Measurements from ENCODE around the gene FNDC3B.

The FNDC3B gene

DNA sequence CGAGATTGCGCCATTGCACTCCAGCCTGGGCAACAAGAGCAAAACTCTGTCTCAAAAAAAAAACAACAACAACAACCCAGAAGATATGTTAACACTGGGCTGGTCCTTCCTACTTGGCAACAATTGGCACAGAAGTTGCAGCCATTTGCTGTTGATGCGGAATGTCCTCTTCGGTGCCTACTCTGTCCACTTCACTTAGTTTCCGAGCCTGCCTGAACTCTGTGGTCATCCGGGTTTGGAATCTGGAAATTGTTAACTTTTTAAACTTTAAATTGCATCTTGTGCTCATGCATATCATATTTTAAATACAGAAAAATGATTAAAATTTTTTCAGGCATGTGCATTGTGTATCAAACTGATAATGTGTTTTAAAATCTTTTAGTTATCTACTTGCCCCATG, 81.5 kb downstream of the FNDC3B start:
- H3K4me3 ChIP-seq (ENCODE audit: low read length), result no peak overlapping the region
- H3K9me3 ChIP-seq (replicated peaks; ENCODE audit: insufficient read depth, low read length), result no peaks in the 10 kb centered on the region
- H4K20me1 ChIP-seq (ENCODE audit: insufficient read depth, low read length), result no peaks in the 10 kb centered on the region
- H3K4me2 ChIP-seq (ENCODE audit: low read depth, low read length), result no peak overlapping the region
- H3F3A ChIP-seq (ENCODE audit: insufficient read depth, low read length), result no peaks in the 10 kb centered on the region
- TF ChIP-seq EZH2phosphoT487 (IDR thresholded peaks at IDR 0.05; ENCODE audit: low read length), result no peak
- no peak for TF ChIP-seq EZH2 (optimal IDR thresholded peaks at IDR 0.05; ENCODE audit: low read depth, low read length)
- no peak for TF ChIP-seq CTCF (IDR thresholded peaks at IDR 0.05; ENCODE audit: low read length)
- no peak for DNase-seq
- peaks cover 11% of the 10 kb centered on the region; the same call in 1 of the 2 replicates for H3K36me3 ChIP-seq (replicated peaks; ENCODE audit: insufficient read depth, low read length)
- H3K27me3 ChIP-seq (replicated peaks; ENCODE audit: insufficient read depth, low read length), result no peaks in the 10 kb centered on the region
- H2AFZ ChIP-seq (ENCODE audit: low read length), result no peak overlapping the region
- peaks cover 99% of the 10 kb centered on the region for H3K79me2 ChIP-seq (ENCODE audit: low read length)
- H3K27ac ChIP-seq (ENCODE audit: low read length), result no peak overlapping the region
- no peak overlapping the region for H3K9ac ChIP-seq (ENCODE audit: low read length)
- no peaks in the 10 kb centered on the region for H3K4me1 ChIP-seq (ENCODE audit: low read length)
- no peaks in the 10 kb centered on the region for H3K9me2 ChIP-seq (replicated peaks; ENCODE audit: insufficient read depth, low read length)

- Histone ChIP-seq H3K4me1 (ENCODE audit: low read length) (no peaks in the 10 kb centered on the region), H3F3A (ENCODE audit: insufficient read depth, low read length) (no peaks in the 10 kb centered on the region), H3K4me3 (ENCODE audit: low read length) (no peak overlapping the region), H3K36me3 (replicated peaks; ENCODE audit: insufficient read depth, low read length) (peaks cover 7% of the 10 kb centered on the region; the same call in 1 of the 2 replicates), H3K4me2 (ENCODE audit: low read depth, low read length) (no peak overlapping the region), H3K9me2 (replicated peaks; ENCODE audit: insufficient read depth, low read length) (no peaks in the 10 kb centered on the region), H3K9ac (ENCODE audit: low read length) (no peak overlapping the region), H3K9me3 (replicated peaks; ENCODE audit: insufficient read depth, low read length) (no peaks in the 10 kb centered on the region), H4K20me1 (ENCODE audit: insufficient read depth, low read length) (no peaks in the 10 kb centered on the region), H3K79me2 (ENCODE audit: low read length) (peaks cover 99% of the 10 kb centered on the region), H2AFZ (ENCODE audit: low read length) (no peak overlapping the region), H3K27me3 (replicated peaks; ENCODE audit: insufficient read depth, low read length) (no peaks in the 10 kb centered on the region), H3K27ac (ENCODE audit: low read length) (no peak overlapping the region)
- no peak for DNase-seq
- TF ChIP-seq EZH2 (optimal IDR thresholded peaks at IDR 0.05; ENCODE audit: low read depth, low read length), result no peak
- TF ChIP-seq CTCF (IDR thresholded peaks at IDR 0.05; ENCODE audit: low read length), result no peak
- TF ChIP-seq EZH2phosphoT487 (IDR thresholded peaks at IDR 0.05; ENCODE audit: low read length), result no peak
Observed at GRCh38 chr3:172121981-172122380, 82.6 kb downstream of the FNDC3B start.

- Histone ChIP-seq H3F3A (ENCODE audit: insufficient read depth, low read length) (no peaks in the 10 kb centered on the region), H3K79me2 (ENCODE audit: low read length) (peaks cover 100% of the 10 kb centered on the region)
- no peak for TF ChIP-seq EZH2phosphoT487 (IDR thresholded peaks at IDR 0.05; ENCODE audit: low read length)
- TF ChIP-seq CTCF (IDR thresholded peaks at IDR 0.05; ENCODE audit: low read length), result no peak
- TF ChIP-seq EZH2 (optimal IDR thresholded peaks at IDR 0.05; ENCODE audit: low read depth, low read length), result no peak
Observed at GRCh38 chr3:172124271-172124670, 84.9 kb downstream of the FNDC3B start.

More at GRCh38 chr3:172124271-172124670, 84.9 kb downstream of the FNDC3B start:
- Histone ChIP-seq H3K9ac (ENCODE audit: low read length) (no peak overlapping the region), H2AFZ (ENCODE audit: low read length) (no peak overlapping the region), H3K4me1 (ENCODE audit: low read length) (no peaks in the 10 kb centered on the region), H3K9me2 (replicated peaks; ENCODE audit: insufficient read depth, low read length) (no peaks in the 10 kb centered on the region), H3K9me3 (replicated peaks; ENCODE audit: insufficient read depth, low read length) (no peaks in the 10 kb centered on the region), H3K4me3 (ENCODE audit: low read length) (no peak overlapping the region), H3K27ac (ENCODE audit: low read length) (no peak overlapping the region), H3K36me3 (replicated peaks; ENCODE audit: insufficient read depth, low read length) (peaks cover 12% of the 10 kb centered on the region; the same call in 1 of the 2 replicates), H4K20me1 (ENCODE audit: insufficient read depth, low read length) (no peaks in the 10 kb centered on the region), H3K27me3 (replicated peaks; ENCODE audit: insufficient read depth, low read length) (no peaks in the 10 kb centered on the region), H3K4me2 (ENCODE audit: low read depth, low read length) (no peak overlapping the region)
- DNase-seq, result no peak
